ENCODE results near the gene PRADC1. TPM values are rescaled to one million over a fixed set of nuclear protein-coding genes. Genes with fewer than 3 reads are reported as not detected.

Gene PRADC1
- total and polyA plus RNA-seq, 9 of the 15 experiments (the other 6 are each of a cell fraction or from before 2014, with no cell fraction given), result 7.3 to 47.4 (median 34.2) TPM

GRCh38 chr2:73253400-73253799 is 20.4 kb upstream of the PRADC1 start:
- TF ChIP-seq ZNF449 (CRISPR knock-in tag; IDR thresholded peaks at IDR 0.05), result no peak
- TF ChIP-seq HBP1 (CRISPR knock-in tag; IDR thresholded peaks at IDR 0.05), result no peak
- TF ChIP-seq SREBF2 (CRISPR knock-in tag; IDR thresholded peaks at IDR 0.05), result no peak
- peak; percentile 88 for TF ChIP-seq ATF7 (IDR thresholded peaks at IDR 0.05)
- TF ChIP-seq HCFC1 (IDR thresholded peaks at IDR 0.05; ENCODE audit: low read depth, low read length), result no peak
- TF ChIP-seq KLF13 (tag; IDR thresholded peaks at IDR 0.05; ENCODE audit: borderline replicate concordance, low read depth), result no peak
- TF ChIP-seq ZNF280B (CRISPR knock-in tag; IDR thresholded peaks at IDR 0.05), result no peak
- no peak for TF ChIP-seq NKRF (IDR thresholded peaks at IDR 0.05; ENCODE audit: borderline replicate concordance)
- no peak for TF ChIP-seq DNMT1 (IDR thresholded peaks at IDR 0.05)
- no peak for TF ChIP-seq CXXC5 (CRISPR knock-in tag; IDR thresholded peaks at IDR 0.05)
- peak; percentile 79 for TF ChIP-seq ATF3 (IDR thresholded peaks at IDR 0.05)
- TF ChIP-seq ATF3 (CRISPR knock-in tag; conservative IDR thresholded peaks at IDR 0.05), result no peak
- peak; percentile 13; the same call in 1 of the 2 replicates for TF ChIP-seq SUPT5H (IDR thresholded peaks at IDR 0.05)
- H3K9me3 ChIP-seq (replicated peaks; ENCODE audit: control insufficient read depth, insufficient read depth, low read depth, low read length), result no peaks in the 10 kb centered on the region
- H3K27ac ChIP-seq (ENCODE audit: extremely low read depth, low read depth, low read length), result no peak overlapping the region
- peaks cover 64% of the 10 kb centered on the region for H3K36me3 ChIP-seq (ENCODE audit: control insufficient read depth, insufficient read depth, low read length)
- no peak for DNase-seq (ENCODE audit: extremely low read depth in 1 of 4, low spot score in 3 of 4)
- ChIA-PET POLR2A (interaction anchor here (0.6 to 1.8 kb wide), 6 partner anchors 8 to 254 kb away, joined by 3 to 9 read pairs (median 4); partner anchors contain the start of gene CCT7), CTCF (ENCODE audit: low intra/inter-chr PET ratio) (no interaction called here)
- in situ Hi-C loops (cut with MboI) (no loop called here), intact Hi-C loops (cut with micrococcal nuclease) (loop anchor here (10.0 kb wide), 1 partner anchor 269 kb away; no protein-coding TSS in a partner anchor)
- no peaks in the 10 kb centered on the region for H3K9me1 ChIP-seq (ENCODE audit: control insufficient read depth, insufficient read depth, low read length)
- H3K79me2 ChIP-seq (ENCODE audit: control insufficient read depth, insufficient read depth, low read length), result no peaks in the 10 kb centered on the region
- peak; percentile 52 for FAIRE-seq
- H2AFZ ChIP-seq (ENCODE audit: low read depth, low read length), result no peak overlapping the region
- peaks cover 0 to 12% of the 10 kb centered on the region in 2 experiments; a peak in 3 of 5 replicates for H3K4me1 ChIP-seq (replicated peaks in 1 of 2; ENCODE audit: control insufficient read depth in 2 of 2, insufficient read depth in 2 of 2, low read length in 2 of 2)
- no peak overlapping the region for H3K9ac ChIP-seq (ENCODE audit: insufficient read depth in 1 of 2, low read depth in 2 of 2, low read length in 2 of 2)
- ATAC-seq, result no peak; the same call in 1 of the 3 replicates
- no peak overlapping the region for H3K4me2 ChIP-seq (ENCODE audit: insufficient read depth, low read length)
- BruUV-seq (replicated peaks), result no TSS peak
- peaks cover 6% of the 10 kb centered on the region; the same call in 1 of the 2 replicates for H4K20me1 ChIP-seq (replicated peaks; ENCODE audit: control insufficient read depth, insufficient read depth, low read length)
- WGBS (ENCODE audit: insufficient coverage, low coverage, missing lambda C conversion rate), result 67% methylated on average over 2 of the region's 2 CpGs
- H3K4me3 ChIP-seq, result no peak overlapping the region
- H3K27me3 ChIP-seq (ENCODE audit: control insufficient read depth in 2 of 2, insufficient read depth in 2 of 2, low read length in 2 of 2), result no peaks in the 10 kb centered on the region

All from K562 (cell line).